NK-92 (cell line): ENCODE results near the gene RUBCN.
A peak's percentile ranks its signal among the peaks of the same experiment; 100 is the strongest.

ENCODE experiments used
- DNase-seq: peaks from one replicate; lab custom pipeline; 2025; ENCODE audit not compliant: unreplicated experiment; lab: John Stamatoyannopoulos, UW

Gene RUBCN

DNA sequence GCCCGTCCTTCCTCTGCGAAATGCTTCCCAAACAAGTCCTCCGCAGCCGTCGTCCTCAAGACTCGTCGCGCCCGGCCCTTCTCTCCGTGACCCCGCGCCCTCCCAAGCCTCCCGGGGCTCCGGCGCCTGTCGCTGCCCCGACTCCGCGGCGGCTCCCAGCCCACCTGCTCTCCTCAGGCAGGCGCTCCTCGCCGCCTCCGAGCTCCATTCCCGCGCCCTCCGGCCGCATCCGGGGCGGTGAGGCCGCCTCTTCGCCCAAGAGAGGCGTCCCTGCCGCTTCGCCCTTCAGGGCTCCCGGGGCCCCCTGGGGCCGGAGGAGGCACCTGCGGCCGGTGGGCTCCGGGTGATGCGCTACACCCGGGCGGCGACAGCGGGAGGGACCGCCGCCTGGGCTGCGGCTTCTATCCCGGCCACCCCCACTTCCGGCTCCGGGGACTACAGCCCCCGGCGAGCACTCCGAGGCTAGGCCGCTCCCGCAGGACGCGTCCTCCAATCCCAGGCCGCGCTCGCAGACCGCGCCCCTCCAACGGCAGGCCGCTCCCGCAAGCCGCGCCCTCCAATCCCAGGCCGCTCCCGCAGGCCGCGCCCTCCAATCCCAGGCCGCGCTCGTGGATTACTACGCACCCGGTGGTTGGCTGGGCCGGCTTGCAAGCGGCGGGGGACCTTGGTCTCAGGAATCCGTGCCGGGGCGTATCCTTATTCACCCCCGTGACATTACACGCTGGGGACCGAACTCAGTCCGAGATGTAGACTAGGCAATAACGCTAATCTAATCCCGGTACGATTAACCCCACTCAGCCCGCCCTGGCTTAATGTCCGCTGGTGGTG lies at the start of gene RUBCN:
Gene RUBCN, minus strand, starts transcription at position 414 of the 828 bp plus-strand sequence. Its CDS starts 185 bp downstream, at position 229.
- DNase-seq, result peak; percentile 59

DNA sequence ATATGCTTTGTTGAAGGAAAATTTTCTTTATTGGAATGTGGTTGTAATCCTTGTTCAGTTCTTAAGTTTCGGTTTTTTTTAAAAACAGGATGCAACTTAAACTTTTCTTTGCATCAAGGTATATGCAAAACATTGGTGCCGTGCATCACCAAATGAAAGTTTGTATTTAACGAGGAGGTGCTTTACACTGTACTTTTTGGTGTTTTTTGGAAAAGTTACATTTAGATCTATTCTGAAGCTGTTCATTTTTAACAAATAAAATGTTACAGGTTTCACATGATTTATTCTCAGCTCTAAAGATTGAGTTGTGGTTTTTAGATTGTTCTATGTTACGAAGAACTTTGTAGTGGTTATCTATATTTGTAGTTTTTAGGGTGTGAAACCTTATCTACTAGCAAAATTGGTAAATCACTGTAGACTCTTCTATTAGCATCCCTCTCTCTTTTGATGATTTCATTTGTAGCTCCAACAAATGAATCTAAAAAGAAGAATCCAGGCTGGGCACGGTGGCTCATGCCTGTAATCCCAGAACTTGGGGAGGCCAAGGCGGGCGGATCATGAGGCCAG lies 47.4 kb upstream of the RUBCN start:
- DNase-seq, result no peak

DNA sequence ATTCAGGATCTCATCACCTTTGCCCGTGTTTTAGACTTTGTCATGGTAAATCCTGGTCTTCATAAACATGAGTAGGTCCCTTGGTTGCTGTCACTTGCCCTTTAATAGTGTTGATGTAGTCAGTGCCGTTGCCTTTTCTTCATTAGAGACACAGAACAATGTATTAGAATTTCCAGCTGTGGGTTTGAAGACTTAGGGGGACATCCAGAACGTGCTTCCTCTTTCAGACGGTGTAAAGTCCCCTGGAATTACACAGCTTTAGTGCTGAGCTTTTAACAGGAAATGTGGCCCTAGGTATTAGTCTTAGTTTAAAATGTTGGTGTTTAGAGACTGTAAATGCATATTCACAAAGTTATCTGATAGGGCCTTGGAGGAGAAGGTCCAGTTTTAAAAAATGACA lies 45.5 kb upstream of the RUBCN start:
- DNase-seq, result no peak

DNA sequence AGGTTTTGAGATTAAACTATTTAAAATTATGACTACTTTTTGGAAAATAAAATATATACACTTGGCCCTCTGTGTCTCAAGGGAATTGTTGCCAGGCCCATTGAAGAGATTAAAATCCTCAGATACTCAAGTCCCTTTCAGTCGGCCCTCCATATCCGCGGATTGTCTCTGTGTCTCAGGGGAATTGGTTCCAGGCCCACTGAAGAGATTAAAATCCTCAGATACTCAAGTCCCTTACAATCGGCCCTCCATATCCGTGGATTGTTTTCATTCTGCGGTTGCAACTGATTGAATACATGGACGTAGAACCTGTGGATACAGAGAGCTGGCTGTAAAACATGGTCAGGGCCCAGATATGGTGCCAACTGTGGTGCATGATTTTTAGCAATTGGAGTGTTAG lies 38.6 kb upstream of the RUBCN start:
- no peak for DNase-seq

DNA sequence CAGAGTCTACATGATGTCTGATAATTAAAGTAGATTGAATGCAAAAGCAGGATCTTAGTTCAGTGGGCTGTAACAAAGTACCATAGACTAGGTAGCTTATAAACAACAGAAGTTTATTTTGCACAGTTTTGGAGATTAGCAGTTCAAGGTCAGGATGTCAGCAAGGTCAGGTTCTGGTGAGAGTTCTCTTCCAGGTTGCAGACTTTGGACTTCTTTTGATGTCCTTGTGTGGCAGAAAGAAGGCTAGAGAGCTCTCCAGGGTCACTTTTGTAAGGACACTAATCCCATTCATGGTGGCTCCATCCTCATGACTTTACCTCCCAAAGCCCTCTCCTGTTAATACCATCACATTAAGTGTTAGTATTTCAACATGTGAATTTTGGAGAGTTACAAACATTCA lies 25.1 kb upstream of the RUBCN start:
- no peak for DNase-seq

DNA sequence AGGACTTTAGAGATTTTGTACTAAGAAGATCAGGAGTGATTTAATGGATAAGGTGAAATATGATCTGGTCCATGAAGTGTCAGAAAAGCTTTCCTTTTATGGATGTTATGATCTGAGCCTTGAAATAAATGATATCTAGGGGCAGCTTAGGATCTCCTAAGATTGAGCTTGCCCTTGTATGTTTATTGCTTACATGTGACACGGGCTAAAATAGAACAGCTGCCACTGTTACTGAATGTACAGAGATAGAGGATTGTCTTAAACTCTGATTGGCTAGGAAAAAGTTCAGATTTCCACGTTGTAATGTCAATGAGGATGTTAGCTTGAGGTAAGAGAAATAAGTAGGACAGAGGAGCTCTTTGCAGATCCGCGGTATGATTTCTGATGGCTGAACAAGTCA lies 21.8 kb upstream of the RUBCN start:
- DNase-seq, result no peak

DNA sequence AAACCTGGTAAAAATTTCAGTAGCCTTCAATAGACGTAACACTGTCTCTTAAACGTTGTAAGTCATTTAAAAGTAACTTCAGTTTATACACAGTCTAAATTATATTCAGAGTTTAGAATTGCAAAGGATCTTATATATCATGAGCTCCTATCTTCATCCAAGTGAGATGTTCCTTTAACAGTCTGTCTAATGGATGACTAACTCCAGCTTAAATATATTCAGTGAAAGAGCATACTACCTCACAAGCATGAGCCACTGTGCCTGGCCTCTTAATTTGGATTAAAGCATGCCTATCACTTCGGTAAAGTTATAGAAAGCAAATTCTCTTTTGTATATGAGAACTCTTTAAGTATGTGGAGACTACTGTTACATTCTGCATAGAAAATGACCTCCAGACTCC lies 20.0 kb upstream of the RUBCN start:
- DNase-seq, result no peak

DNA sequence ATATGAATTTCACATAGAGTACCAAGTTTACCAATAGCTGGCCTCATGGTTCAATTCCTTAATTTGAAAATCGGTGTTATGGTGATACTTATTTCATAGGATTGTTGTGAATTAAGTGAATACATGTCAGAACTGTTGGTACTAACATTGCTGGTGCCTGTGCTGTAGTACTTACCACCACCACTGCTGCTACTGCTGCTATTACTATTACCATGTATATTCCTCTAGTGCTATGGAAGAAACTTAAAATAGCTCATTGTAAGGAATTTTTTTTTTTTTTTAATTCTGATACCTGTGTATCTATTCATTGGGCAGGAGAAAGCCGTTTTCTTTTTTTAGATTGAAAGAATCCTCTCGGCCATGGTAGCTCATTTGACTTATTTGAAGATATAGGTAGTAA lies 16.6 kb upstream of the RUBCN start:
- DNase-seq, result no peak

DNA sequence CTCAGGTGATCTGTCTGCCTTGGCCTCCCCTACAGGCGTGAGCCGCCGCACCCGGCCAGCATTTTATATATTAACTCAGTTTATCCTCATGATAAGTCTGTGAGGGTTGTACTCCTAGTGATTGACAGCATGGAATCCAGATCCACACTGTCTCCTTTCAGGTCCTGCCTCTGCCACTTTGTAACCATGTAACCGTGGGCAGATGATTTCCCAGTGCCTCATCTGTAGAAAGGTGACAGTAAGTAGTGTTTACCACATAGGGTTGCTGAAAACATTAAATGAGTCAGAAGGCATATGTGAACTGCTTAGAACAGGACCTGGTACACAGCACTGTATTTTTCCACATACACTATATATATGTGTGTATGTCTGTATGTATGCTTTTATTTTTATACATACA lies 15.4 kb upstream of the RUBCN start:
- no peak for DNase-seq

DNA sequence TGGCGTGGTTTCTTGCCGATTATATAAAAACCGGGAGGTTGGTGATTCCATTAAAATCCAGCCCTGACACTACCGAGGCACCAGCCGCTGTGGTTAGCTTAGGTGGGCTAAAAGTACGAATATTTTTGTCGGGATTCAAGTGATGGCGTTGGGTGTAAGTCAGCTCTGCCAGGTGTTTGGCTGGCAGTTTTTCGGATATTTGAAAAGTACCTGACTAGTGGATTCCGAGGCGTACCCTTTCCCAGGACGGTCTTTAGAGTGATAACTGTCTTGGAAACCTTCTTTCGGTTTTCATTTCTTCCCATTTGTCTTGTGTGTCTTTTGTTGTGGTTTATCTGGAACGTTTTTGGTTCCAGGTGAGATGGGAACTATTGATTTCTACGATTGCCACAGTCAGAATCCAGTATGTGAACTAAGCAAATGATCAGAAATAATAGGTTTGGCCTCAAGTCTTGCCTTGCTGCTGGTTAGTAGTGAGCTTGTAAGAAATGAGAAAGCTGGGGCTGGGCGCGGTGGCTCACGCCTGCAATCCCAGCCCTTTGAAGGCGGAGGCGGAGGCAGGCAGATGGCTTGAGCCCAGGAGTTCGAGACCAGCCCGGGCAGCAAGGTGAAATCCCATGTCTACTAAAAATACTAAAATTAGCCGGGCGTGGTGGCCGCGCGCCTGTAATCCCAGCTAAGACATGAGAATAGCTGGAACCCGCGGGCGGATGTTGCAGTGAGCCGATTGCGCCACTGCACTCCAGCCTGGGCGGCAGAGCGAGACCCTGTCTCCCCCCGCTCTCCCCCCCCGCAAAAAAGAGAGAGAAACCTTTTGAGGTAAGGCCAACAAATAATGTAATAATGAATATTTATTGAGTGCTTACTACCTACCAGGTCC lies 14.4 kb upstream of the RUBCN start:
- no peak for DNase-seq

DNA sequence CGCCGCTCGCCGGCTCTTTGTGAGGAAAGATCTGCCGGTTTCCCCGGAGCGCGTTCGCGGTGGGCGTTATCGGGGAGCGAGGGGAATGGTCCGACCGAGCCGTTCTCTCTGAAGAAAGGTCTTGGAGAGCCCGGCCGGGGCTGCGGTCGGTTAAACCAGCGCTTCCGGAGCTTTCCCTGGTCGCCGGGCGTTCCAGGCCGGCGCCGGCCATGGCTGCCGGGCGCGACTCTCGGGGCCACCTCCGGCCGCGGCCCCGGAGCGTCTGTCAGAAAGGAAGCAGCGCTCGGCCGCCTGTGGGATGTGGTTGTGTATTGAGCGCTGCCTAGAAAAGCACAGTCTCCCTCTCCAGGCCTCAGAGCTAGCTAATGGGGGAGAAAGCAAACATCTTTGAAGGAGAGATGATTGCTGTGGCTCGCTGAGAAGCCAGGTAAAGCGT lies 13.7 kb upstream of the RUBCN start:
- no peak for DNase-seq

DNA sequence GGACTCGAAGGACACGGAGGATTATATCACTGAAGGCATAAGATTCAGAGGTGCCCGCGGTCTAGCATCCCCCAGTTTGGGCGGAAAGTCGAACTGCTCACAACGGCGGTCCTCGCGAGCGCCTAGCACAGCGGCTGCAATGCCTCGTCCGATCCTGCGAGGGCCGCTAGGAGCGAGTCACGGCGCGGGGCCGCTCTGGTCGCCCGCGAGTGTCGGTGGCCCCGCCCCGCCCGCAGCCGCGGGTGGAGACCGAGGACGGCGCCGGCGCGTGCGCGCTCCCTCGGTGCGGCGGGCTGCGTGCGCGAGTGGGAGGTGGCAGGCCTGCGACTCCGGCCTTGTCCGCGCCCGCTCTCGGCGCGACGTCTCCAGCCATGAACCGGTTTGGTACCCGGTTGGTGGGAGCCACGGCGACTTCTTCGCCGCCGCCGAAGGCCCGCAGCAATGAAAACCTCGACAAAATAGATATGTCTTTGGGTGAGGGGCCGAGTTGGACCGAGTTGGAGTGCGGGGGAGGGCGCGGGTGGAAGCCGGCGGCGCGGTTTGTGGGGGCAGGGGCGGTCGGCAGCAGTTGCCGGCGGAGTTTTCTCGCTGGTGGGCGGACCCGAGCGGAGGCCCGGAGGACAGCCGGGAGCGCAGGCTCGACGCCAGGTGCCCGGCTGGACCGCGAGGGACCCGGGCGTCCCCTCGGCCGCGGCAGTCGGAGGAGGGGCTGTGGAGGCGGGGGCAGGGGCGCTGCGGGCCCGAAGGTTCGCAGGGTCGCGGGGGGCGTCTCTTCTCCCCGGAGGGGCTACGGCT lies 13.1 kb upstream of the RUBCN start, which contains the start of gene FYTTD1:
Gene FYTTD1, plus strand, starts transcription at position 283 of the 795 bp plus-strand sequence. Its CDS starts 89 bp downstream, at position 372.
- DNase-seq, result peak; percentile 36

DNA sequence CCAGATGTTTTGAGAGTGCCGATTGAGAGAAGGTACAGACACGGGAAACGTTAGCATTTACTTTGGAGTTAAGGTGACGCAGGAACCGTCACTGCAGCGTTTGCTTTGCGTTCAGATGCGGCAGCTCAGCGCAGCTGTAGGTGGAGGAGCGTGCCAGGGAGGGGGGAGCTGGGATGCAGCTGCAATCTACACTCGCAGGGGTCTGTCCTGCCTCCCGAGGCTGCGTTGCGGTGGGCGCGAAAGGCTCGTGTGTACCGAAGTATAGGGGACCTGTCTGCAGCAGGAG lies 12.6 kb upstream of the RUBCN start:
- DNase-seq, result peak; percentile 36

DNA sequence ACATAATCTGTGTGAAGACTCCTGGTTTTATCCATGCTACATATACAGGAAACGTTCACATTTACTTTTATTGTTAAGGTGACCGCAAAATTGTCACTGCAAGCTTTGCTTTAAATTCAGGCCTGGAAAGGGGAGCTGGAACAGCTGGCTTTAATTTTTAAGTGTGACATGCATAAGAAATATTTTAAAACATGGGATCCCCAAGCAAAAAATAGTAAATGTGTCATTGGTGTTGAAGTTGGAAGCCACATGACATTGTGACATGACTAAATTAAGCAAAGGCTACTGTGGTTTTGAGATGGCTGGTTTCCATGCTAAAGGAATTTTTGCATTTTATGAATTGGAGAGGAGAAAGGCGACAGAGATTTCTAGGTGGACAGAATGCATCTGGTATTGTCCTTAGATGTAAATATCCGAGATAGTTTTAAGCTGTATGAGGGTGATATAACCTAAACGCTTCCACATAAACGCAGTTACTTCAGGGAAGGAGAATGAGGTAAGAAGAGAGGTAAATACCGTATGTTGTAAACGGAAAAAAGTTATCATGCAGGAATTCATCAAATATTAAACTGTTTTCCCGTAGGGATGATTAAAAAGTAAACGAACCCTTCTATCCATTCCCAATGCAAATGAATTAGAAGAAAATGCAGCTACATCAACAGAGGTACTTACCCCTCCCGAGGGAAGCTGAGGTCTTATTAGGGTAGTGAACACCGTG lies 12.1 kb upstream of the RUBCN start:
- DNase-seq, result no peak

DNA sequence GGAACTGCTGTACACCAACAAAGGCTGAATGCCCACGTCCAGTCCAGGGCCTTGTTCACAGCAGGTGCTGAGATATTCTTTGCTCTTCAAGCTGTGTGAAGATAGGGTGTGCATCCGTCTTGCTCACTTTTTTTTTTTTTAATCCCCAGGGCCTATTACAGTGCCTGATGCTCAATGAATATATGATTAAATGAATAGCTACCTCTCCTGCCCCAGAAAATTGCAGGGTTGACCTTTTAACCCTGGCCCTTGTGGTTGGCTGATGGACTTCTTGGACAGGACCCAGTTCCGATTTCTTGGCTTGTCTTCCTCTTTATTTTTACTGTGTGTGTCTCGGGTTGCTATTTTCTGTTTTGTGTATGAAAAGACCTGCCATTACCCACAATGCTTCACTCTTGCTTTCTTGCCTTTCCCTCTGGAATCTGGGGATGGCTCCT lies 10.1 kb upstream of the RUBCN start:
- DNase-seq, result no peak

DNA sequence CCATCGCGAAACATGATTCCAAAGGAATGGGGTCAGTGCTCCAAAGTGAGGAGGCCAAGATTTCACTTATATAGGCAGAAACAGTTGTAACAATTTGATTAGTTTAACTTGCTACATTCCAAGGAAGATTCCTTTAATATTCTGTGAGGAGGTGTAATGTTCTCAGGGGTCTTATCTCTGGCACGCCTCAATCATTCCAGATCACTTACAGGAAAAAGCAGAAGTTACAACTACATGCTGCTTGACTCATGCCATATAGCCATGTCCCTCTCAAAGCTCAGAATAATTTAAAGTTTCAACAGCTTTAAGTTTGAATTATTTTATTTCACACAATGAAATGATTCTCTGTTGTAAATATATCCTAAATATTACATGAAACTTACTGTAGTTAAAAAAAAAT lies 9.5 kb upstream of the RUBCN start:
- DNase-seq, result no peak

DNA sequence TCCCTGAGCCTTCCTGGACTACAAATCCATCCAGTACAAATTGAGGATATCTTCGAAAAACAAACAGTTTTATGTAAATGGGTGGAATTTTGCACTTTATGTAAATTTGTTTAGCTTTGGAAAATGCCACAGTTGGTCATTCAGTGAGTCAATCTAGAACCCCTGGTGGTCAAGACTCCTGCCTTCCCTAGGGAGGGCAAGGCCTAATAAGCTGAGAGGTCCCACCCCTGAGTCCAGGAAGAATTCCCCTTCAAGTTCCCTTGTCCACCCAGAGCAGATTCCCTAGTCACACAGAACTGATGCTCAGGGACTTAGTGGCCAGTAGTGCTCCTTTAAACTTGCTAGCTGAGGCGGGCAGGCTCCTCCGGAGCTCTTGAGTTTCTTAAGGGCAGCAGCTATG lies 6.1 kb upstream of the RUBCN start:
- no peak for DNase-seq

DNA sequence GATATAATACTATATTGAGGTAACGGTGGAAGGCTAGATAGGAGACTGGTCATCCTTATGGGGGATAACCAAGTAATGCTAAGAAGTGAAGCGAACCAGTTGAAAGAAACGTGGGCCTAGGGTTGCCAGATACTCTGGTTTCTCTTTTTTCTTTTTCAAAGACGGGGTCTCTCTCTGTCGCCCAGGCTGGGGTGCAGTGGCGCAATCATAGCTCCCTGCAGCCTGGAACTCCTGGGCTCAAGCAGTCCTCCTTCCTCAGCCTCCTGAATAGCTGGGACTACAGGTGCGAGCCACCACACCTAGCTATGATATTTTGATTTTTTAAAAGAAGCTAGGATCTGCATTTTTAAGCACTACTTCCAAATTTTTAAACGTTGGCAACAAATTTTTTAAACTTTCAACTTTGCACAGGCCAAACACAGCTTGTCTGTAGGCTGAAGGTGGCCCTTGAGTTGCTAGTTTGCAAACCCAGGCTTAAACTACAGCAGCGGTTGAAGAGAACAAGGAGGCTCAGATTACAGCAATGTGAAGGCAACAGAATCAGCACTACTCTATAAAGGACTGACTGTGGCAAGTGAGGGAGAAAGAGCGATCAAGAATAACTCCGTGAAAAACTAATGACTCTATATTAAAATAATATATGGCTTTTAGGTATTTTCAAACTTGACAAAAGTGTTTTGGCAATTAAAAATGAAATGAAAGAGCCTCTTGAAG lies 1.2 kb upstream of the RUBCN start:
- DNase-seq, result no peak

DNA sequence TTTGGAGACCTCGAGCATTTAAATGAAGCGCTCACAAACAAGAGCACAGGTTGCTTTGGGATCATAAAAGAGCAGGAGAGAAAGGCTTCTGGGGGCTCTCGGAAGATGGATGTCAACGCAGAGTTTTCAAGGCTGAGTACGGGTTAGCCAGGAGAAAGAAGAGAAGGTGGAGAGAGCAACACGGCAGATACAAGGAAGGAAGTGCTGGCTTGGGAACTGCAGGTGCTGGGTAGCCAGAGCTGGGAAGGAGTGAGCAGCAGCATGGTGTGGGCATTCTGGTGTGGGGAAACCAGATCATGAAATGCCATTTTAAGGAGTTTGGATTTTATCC lies 580 bp upstream of the RUBCN start:
- DNase-seq, result no peak

DNA sequence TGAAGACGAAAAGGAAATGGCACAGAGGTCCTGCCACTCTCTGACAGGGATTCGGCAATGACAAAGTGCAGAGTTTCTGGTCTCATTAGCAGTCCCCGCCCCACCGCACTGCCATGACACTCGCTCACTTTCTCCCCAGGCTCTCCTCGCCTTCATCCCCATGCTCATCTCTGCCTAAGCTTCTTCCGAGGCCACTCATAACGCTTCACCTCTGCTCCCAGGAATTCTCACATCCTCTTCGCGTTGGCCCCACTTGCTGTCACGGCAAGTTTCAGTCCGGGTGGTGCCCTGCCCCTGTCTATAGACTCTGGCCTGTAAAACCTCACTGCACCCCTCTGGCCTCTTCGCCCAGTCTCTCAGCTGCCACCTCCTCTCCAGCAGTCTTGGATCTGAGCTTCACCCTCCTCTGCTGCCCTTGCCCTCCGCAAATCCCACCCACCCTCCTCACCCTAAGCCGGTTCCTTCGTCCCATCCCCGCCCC lies 654 bp downstream of the RUBCN start:
- DNase-seq, result no peak
